Measurements from ENCODE around the gene FHIP2A.
A peak's percentile ranks its signal among the peaks of the same experiment; 100 is the strongest.

Gene FHIP2A

DNA sequence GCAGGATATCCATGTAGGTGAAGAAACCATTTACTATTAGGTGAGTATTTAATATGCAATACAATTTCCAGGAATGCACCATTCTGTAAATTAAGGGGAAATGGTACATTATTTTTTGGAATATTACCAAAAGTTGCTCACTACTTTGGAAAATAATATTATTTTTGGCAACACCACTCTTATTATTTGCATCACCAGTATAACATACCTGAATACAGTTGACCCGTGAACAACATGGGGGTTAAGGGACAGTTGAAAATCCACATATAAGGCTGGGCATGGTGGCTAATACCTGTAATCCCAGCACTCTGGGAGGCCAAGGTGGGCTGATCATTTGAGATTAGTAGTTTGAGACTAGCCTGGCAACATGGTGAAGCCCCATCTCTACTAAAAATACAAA is 21.2 kb upstream of the FHIP2A start:
- Histone ChIP-seq H3K4me3 (IDR thresholded peaks at IDR 0.05; ENCODE audit: insufficient read depth, low read depth, low read length) (no peak overlapping the region), H3K27me3 (ENCODE audit: insufficient read depth, low read depth) (no peaks in the 10 kb centered on the region), H3K27ac (no peak overlapping the region), H3K79me2 (ENCODE audit: insufficient read depth, low read depth) (no peaks in the 10 kb centered on the region), H3K4me2 (no peak overlapping the region), H3K9ac (no peak overlapping the region), H4K20me1 (ENCODE audit: insufficient read depth) (no peaks in the 10 kb centered on the region), H3K36me3 (ENCODE audit: insufficient read depth) (no peaks in the 10 kb centered on the region), H2AFZ (ENCODE audit: low read depth) (no peak overlapping the region), H3K4me1 (ENCODE audit: low read depth, poor library complexity, severe bottlenecking) (peaks cover 22% of the 10 kb centered on the region)
- TF ChIP-seq, protein P1, sequence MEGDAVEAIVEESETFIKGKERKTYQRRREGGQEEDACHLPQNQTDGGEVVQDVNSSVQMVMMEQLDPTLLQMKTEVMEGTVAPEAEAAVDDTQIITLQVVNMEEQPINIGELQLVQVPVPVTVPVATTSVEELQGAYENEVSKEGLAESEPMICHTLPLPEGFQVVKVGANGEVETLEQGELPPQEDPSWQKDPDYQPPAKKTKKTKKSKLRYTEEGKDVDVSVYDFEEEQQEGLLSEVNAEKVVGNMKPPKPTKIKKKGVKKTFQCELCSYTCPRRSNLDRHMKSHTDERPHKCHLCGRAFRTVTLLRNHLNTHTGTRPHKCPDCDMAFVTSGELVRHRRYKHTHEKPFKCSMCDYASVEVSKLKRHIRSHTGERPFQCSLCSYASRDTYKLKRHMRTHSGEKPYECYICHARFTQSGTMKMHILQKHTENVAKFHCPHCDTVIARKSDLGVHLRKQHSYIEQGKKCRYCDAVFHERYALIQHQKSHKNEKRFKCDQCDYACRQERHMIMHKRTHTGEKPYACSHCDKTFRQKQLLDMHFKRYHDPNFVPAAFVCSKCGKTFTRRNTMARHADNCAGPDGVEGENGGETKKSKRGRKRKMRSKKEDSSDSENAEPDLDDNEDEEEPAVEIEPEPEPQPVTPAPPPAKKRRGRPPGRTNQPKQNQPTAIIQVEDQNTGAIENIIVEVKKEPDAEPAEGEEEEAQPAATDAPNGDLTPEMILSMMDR (conservative IDR thresholded peaks at IDR 0.05; ENCODE audit: low read depth, low read length), result no peak

- H3K4me1 ChIP-seq (ENCODE audit: low read depth, poor library complexity, severe bottlenecking), result peaks cover 22% of the 10 kb centered on the region
- TF ChIP-seq, protein P1 (conservative IDR thresholded peaks at IDR 0.05; ENCODE audit: low read depth, low read length), result no peak
- no peaks in the 10 kb centered on the region for H3K27me3 ChIP-seq (ENCODE audit: insufficient read depth, low read depth)
- H3K79me2 ChIP-seq (ENCODE audit: insufficient read depth, low read depth), result no peaks in the 10 kb centered on the region
- H3K9ac ChIP-seq, result no peak overlapping the region
- no peaks in the 10 kb centered on the region for H3K36me3 ChIP-seq (ENCODE audit: insufficient read depth)
- no peaks in the 10 kb centered on the region for H4K20me1 ChIP-seq (ENCODE audit: insufficient read depth)
- H2AFZ ChIP-seq (ENCODE audit: low read depth), result 0 out of 2 replicates have a peak overlapping the region, but pooled peaks have one; percentile 19
- H3K27ac ChIP-seq, result 0 out of 2 replicates have a peak overlapping the region, but pooled peaks have one; percentile 15
- H3K4me3 ChIP-seq (IDR thresholded peaks at IDR 0.05; ENCODE audit: insufficient read depth, low read depth, low read length), result no peak overlapping the region
- peak overlapping the region; percentile 40 for H3K4me2 ChIP-seq
These were observed 20.2 kb upstream of the FHIP2A start for GRCh38 chr10:114801411-114801813.

DNA sequence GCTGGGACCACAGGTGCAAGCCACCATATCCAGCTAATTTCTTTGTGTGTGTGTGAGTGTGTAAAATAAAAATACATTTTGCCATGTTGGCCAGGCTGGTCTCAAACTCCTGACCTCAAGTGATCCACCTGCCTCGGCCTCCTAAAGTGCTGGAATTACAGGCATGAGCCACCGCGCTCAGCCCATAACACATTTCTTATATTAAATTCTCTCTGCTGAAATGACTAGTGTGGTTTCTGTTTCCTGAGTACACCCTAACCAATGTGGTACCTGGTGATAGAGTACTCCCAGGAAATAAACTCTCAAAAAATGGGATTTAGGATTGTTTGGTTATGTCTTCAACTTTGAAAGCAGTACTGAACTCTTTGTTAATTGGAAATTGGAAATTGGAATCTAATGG is 19.4 kb upstream of the FHIP2A start:
- Histone ChIP-seq H3K4me3 (IDR thresholded peaks at IDR 0.05; ENCODE audit: insufficient read depth, low read depth, low read length) (no peak overlapping the region), H3K27ac (no peak overlapping the region), H3K27me3 (ENCODE audit: insufficient read depth, low read depth) (no peaks in the 10 kb centered on the region), H2AFZ (ENCODE audit: low read depth) (no peak overlapping the region), H3K4me2 (no peak overlapping the region), H3K36me3 (ENCODE audit: insufficient read depth) (no peaks in the 10 kb centered on the region), H4K20me1 (ENCODE audit: insufficient read depth) (no peaks in the 10 kb centered on the region), H3K4me1 (ENCODE audit: low read depth, poor library complexity, severe bottlenecking) (peaks cover 22% of the 10 kb centered on the region), H3K9ac (no peak overlapping the region), H3K79me2 (ENCODE audit: insufficient read depth, low read depth) (no peaks in the 10 kb centered on the region)
- TF ChIP-seq, protein P1 (conservative IDR thresholded peaks at IDR 0.05; ENCODE audit: low read depth, low read length), result no peak

DNA sequence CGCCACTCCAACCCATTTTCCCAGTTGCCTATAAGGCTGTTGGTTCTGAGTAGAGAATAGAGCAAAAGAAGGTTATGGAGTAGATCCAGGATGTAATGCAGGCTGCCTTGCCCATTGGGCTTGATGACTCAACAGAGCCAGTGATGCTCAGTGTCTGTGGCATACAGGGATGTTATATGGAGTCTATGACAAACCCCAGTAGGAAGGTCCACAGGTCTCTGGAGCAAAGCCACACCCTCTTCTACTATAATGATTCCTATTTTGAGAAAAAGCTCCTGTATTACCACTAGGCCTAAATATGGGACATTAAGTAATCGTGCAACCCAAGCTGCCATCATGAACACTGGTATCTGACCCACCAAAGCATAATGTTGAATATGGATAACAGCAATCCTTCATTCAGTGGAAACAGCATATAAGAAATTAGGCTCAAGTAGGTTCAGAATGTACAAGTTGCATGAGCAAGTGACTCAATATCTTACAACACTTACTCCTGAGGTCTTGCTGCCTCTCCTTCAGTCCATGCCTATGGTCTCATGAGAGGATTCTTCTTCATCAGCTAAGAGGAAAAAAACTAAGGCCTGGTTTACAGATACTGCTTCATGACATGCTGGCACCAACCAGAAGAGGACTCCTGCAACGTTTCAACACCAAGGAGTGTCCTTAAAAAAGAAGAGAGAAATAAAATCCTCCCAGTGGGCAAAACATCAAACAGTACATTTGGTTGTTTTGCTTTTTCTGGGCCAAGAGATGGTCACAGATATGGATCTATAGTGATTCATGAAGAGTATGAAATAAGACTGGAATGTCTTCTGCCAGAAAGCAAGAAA is 14.8 kb upstream of the FHIP2A start:
- Histone ChIP-seq H3K4me1 (ENCODE audit: low read depth, poor library complexity, severe bottlenecking) (peaks cover 25% of the 10 kb centered on the region), H3K27ac (no peak overlapping the region)

More for the DNA sequence above, 14.8 kb upstream of the FHIP2A start:
- TF ChIP-seq, protein P1 (conservative IDR thresholded peaks at IDR 0.05; ENCODE audit: low read depth, low read length), result no peak
- Histone ChIP-seq H3K27me3 (ENCODE audit: insufficient read depth, low read depth) (no peaks in the 10 kb centered on the region), H2AFZ (ENCODE audit: low read depth) (no peak overlapping the region), H3K79me2 (ENCODE audit: insufficient read depth, low read depth) (no peaks in the 10 kb centered on the region), H3K36me3 (ENCODE audit: insufficient read depth) (no peaks in the 10 kb centered on the region), H4K20me1 (ENCODE audit: insufficient read depth) (no peaks in the 10 kb centered on the region), H3K4me3 (IDR thresholded peaks at IDR 0.05; ENCODE audit: insufficient read depth, low read depth, low read length) (no peak overlapping the region), H3K9ac (no peak overlapping the region), H3K4me2 (no peak overlapping the region)
